ENCODE measurements around the gene TRIM67.

DNA sequence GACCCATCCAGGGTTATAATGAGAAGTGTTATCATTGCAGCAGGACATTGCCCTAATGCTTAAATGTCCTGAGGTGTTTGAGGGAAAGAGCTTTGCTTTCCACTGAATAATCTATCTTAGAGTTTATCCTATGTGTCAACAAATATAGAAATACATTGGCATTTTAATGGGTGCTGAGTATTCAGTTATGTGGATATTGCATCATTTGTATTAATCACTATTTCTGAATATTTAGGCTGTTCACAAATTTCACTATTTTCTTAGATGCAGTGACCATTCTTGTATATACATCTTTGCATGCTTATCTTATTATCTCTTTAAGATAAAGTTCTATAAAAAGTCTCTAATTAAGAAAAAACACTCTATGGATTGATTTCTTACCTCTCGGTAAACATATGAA, 18.2 kb downstream of the TRIM67 start:
- TF ChIP-seq HDAC2 (IDR thresholded peaks at IDR 0.05) = no peak
- TF ChIP-seq, protein P1, sequence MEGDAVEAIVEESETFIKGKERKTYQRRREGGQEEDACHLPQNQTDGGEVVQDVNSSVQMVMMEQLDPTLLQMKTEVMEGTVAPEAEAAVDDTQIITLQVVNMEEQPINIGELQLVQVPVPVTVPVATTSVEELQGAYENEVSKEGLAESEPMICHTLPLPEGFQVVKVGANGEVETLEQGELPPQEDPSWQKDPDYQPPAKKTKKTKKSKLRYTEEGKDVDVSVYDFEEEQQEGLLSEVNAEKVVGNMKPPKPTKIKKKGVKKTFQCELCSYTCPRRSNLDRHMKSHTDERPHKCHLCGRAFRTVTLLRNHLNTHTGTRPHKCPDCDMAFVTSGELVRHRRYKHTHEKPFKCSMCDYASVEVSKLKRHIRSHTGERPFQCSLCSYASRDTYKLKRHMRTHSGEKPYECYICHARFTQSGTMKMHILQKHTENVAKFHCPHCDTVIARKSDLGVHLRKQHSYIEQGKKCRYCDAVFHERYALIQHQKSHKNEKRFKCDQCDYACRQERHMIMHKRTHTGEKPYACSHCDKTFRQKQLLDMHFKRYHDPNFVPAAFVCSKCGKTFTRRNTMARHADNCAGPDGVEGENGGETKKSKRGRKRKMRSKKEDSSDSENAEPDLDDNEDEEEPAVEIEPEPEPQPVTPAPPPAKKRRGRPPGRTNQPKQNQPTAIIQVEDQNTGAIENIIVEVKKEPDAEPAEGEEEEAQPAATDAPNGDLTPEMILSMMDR (IDR thresholded peaks at IDR 0.05) = no peak
- TF ChIP-seq, protein P2, sequence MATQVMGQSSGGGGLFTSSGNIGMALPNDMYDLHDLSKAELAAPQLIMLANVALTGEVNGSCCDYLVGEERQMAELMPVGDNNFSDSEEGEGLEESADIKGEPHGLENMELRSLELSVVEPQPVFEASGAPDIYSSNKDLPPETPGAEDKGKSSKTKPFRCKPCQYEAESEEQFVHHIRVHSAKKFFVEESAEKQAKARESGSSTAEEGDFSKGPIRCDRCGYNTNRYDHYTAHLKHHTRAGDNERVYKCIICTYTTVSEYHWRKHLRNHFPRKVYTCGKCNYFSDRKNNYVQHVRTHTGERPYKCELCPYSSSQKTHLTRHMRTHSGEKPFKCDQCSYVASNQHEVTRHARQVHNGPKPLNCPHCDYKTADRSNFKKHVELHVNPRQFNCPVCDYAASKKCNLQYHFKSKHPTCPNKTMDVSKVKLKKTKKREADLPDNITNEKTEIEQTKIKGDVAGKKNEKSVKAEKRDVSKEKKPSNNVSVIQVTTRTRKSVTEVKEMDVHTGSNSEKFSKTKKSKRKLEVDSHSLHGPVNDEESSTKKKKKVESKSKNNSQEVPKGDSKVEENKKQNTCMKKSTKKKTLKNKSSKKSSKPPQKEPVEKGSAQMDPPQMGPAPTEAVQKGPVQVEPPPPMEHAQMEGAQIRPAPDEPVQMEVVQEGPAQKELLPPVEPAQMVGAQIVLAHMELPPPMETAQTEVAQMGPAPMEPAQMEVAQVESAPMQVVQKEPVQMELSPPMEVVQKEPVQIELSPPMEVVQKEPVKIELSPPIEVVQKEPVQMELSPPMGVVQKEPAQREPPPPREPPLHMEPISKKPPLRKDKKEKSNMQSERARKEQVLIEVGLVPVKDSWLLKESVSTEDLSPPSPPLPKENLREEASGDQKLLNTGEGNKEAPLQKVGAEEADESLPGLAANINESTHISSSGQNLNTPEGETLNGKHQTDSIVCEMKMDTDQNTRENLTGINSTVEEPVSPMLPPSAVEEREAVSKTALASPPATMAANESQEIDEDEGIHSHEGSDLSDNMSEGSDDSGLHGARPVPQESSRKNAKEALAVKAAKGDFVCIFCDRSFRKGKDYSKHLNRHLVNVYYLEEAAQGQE (IDR thresholded peaks at IDR 0.05) = no peak

Measured in A549 (cell line).